IMR-90 (cell line): ENCODE measurements around the gene MAMDC4. TPM values are rescaled to one million over a fixed set of nuclear protein-coding genes. Genes with fewer than 3 reads are reported as not detected.

ENCODE experiments used
- ATAC-seq: fragments of 200-7000 bp; cut with Tn5 transposase; 2 replicates; pipeline ENCODE4 v1.9.1; 2020; ENCODE audit warnings: low read depth, mild to moderate bottlenecking, moderate library complexity
- BruUV-seq: library from RNA; stranded (reverse); fragments of 400-500 nt; replicated peaks from 2 replicates; lab custom pipeline; 2021; lab: Mats Ljungman, UMichigan
- CTCF ChIA-PET: fragments of 300-600 bp; formaldehyde crosslinking; extraction: SDS; loops from one replicate; lab custom pipeline; 2021; ENCODE audit warnings: antibody characterized with exemption; lab: Yijun Ruan, JAX
- POLR2A ChIA-PET: fragments of 300-600 bp; sonication (Branson Sonifier 250); formaldehyde crosslinking; loops from one replicate; lab custom pipeline; 2022; ENCODE audit warnings: antibody characterized with exemption; ENCODE audit not compliant: unreplicated experiment; lab: Charles Lee
- DNase-seq: peaks from one replicate; pipeline ENCODE4 v3.0.0; 2013
- H2AFZ ChIP-seq: replicated peaks from 2 replicates; pipeline ENCODE3; 2013; ENCODE audit warnings: low read length, mild to moderate bottlenecking; ENCODE audit not compliant: poor library complexity
- H2AK5ac ChIP-seq: 2 replicates; pipeline ENCODE4 v1.6.1; 2013; ENCODE audit warnings: low read depth, low read length, inconsistent platforms
- H2AK9ac ChIP-seq: replicated peaks from 2 replicates; pipeline ENCODE3; 2013; ENCODE audit warnings: mild to moderate bottlenecking, low read depth, low read length, moderate library complexity; ENCODE audit not compliant: poor library complexity
- H2BK120ac ChIP-seq: 2 replicates; pipeline ENCODE4 v1.6.1; 2013; ENCODE audit warnings: low read depth, low read length, inconsistent platforms
- H2BK15ac ChIP-seq: 3 replicates; pipeline ENCODE4 v1.6.1; 2013; ENCODE audit warnings: low read depth, low read length, inconsistent platforms
- H2BK20ac ChIP-seq: 2 replicates; pipeline ENCODE4 v1.6.1; 2013; ENCODE audit warnings: low read depth, mild to moderate bottlenecking, inconsistent platforms, low read length, moderate library complexity
- H2BK5ac ChIP-seq: 2 replicates; pipeline ENCODE4 v1.6.1; 2013; ENCODE audit warnings: mild to moderate bottlenecking, low read depth, low read length, inconsistent platforms; ENCODE audit not compliant: poor library complexity, severe bottlenecking
- H3K14ac ChIP-seq: replicated peaks from 2 replicates; pipeline ENCODE4 v1.6.1; 2013; ENCODE audit warnings: low read depth, low read length, inconsistent platforms
- H3K18ac ChIP-seq: 2 replicates; pipeline ENCODE4 v1.6.1; 2013; ENCODE audit warnings: low read depth, low read length, control low read depth
- H3K23ac ChIP-seq: 2 replicates; pipeline ENCODE4 v1.6.1; 2013; ENCODE audit warnings: low read depth, low read length, inconsistent platforms
- H3K27ac ChIP-seq: 2 replicates; pipeline ENCODE4 v1.5.1; 2013; ENCODE audit warnings: mild to moderate bottlenecking, control low read depth, low read length; ENCODE audit not compliant: insufficient read depth
- H3K27me3 ChIP-seq: 2 replicates; pipeline ENCODE4 v1.6.1; 2013; ENCODE audit warnings: low read length; ENCODE audit not compliant: control insufficient read depth, insufficient read depth
- H3K36me3 ChIP-seq: 2 replicates; pipeline ENCODE4 v1.6.1; 2013; ENCODE audit warnings: low read length, mixed read lengths; ENCODE audit not compliant: control insufficient read depth, insufficient read depth
- H3K4ac ChIP-seq: 2 replicates; pipeline ENCODE4 v1.6.1; 2013; ENCODE audit warnings: low read depth, low read length, inconsistent platforms
- H3K4me1 ChIP-seq: 2 replicates; pipeline ENCODE4 v1.6.1; 2013; ENCODE audit warnings: low read length, mixed read lengths; ENCODE audit not compliant: control insufficient read depth, insufficient read depth
- H3K4me2 ChIP-seq: 2 replicates; pipeline ENCODE4 v1.6.1; 2013; ENCODE audit warnings: low read depth, mild to moderate bottlenecking, control low read depth, low read length, moderate library complexity
- H3K4me3 ChIP-seq: 2 replicates; pipeline ENCODE4 v1.5.1; 2013; ENCODE audit warnings: low read depth, mild to moderate bottlenecking, control low read depth, low read length, moderate library complexity; ENCODE audit not compliant: insufficient read depth
- H3K56ac ChIP-seq: 2 replicates; pipeline ENCODE4 v1.6.1; 2013; ENCODE audit warnings: low read length, inconsistent platforms; ENCODE audit not compliant: insufficient read depth; ENCODE audit errors: extremely low read depth
- H3K79me1 ChIP-seq, 2 experiments: 2 replicates each; pipeline ENCODE4 v1.6.1; 2013; ENCODE audit warnings: low read length in 2 of 2, inconsistent platforms in 1 of 2, low read depth in 1 of 2
- H3K9ac ChIP-seq: 2 replicates; pipeline ENCODE4 v1.6.1; 2013; ENCODE audit warnings: low read depth, low read length, control low read depth
- H3K9me1 ChIP-seq: 2 replicates; pipeline ENCODE4 v1.6.1; 2013; ENCODE audit warnings: low read length, inconsistent platforms; ENCODE audit not compliant: insufficient read depth
- H3K9me3 ChIP-seq: 2 replicates; pipeline ENCODE4 v1.6.1; 2013; ENCODE audit warnings: low read length; ENCODE audit not compliant: control insufficient read depth, insufficient read depth
- H4K20me1 ChIP-seq: 2 replicates; pipeline ENCODE4 v1.6.1; 2013; ENCODE audit warnings: low read length, inconsistent platforms; ENCODE audit not compliant: insufficient read depth
- H4K5ac ChIP-seq: 2 replicates; pipeline ENCODE4 v1.6.1; 2013; ENCODE audit warnings: mild to moderate bottlenecking, low read depth, low read length, control low read depth
- H4K8ac ChIP-seq, 2 experiments: 2 replicates each; pipeline ENCODE4 v1.6.1; 2013; ENCODE audit warnings: low read depth in 2 of 2, low read length in 2 of 2, control low read depth in 1 of 2, inconsistent platforms in 1 of 2
- H4K91ac ChIP-seq: 2 replicates; pipeline ENCODE4 v1.6.1; 2013; ENCODE audit warnings: low read depth, low read length, inconsistent platforms; ENCODE audit not compliant: insufficient read depth
- BHLHE40 ChIP-seq: fragments of 150-350 bp; IDR thresholded peaks from 2 replicates; pipeline ENCODE4 v1.6.1; 2016; ENCODE audit warnings: mild to moderate bottlenecking, low read depth, low read length
- CEBPB ChIP-seq: IDR thresholded peaks from 2 replicates; pipeline ENCODE4 v1.6.1; 2012; ENCODE audit warnings: low read depth, low read length, improper control_type of control experiment
- CHD1 ChIP-seq: IDR thresholded peaks from 2 replicates; pipeline ENCODE4 v1.6.1; 2012; ENCODE audit warnings: low read depth, low read length, improper control_type of control experiment
- FOS ChIP-seq: fragments of 150-350 bp; IDR thresholded peaks from 2 replicates; pipeline ENCODE4 v1.6.1; 2016; ENCODE audit warnings: low read depth, low read length
- MAFK ChIP-seq: IDR thresholded peaks from 2 replicates; pipeline ENCODE4 v1.6.1; 2012; ENCODE audit warnings: low read depth, low read length, improper control_type of control experiment
- MAZ ChIP-seq: IDR thresholded peaks from 2 replicates; pipeline ENCODE4 v1.6.1; 2012; ENCODE audit warnings: low read depth, mild to moderate bottlenecking, low read length, improper control_type of control experiment, moderate library complexity, borderline replicate concordance
- MXI1 ChIP-seq: IDR thresholded peaks from 2 replicates; pipeline ENCODE4 v1.6.1; 2012; ENCODE audit warnings: low read depth, mild to moderate bottlenecking, low read length, moderate library complexity, borderline replicate concordance
- NFE2L2 ChIP-seq: fragments of 150-350 bp; IDR thresholded peaks from 2 replicates; pipeline ENCODE4 v1.6.1; 2016; ENCODE audit warnings: low read depth, mild to moderate bottlenecking, low read length
- RAD21 ChIP-seq: IDR thresholded peaks from 2 replicates; pipeline ENCODE4 v1.6.1; 2012; ENCODE audit warnings: low read length, improper control_type of control experiment
- RCOR1 ChIP-seq: IDR thresholded peaks from 2 replicates; pipeline ENCODE4 v1.6.1; 2012; ENCODE audit warnings: mild to moderate bottlenecking, low read length, improper control_type of control experiment; ENCODE audit not compliant: insufficient replicate concordance
- RFX5 ChIP-seq: IDR thresholded peaks from 2 replicates; pipeline ENCODE4 v1.8.0; 2012; ENCODE audit warnings: low read depth, mild to moderate bottlenecking, low read length, moderate library complexity
- SMC3 ChIP-seq: fragments of 150-350 bp; IDR thresholded peaks from 2 replicates; pipeline ENCODE4 v1.6.1; 2016; ENCODE audit warnings: low read depth, mild to moderate bottlenecking, antibody characterized with exemption, low read length, moderate library complexity
- WGBS, 2 experiments: methylation state at CpG; one replicate each; pipeline versions ENCODE4 v1.1.5 to v1.1.7; 2013; ENCODE audit warnings: missing lambda C conversion rate in 2 of 2; ENCODE audit not compliant: insufficient read length in 1 of 2; ENCODE audit errors: extremely low coverage in 2 of 2; 5-methylcytosine and 5-hydroxymethylcytosine counted together
- dilution Hi-C: fragments of 300-500 bp; cut with HindIII; formaldehyde crosslinking; loops from one replicate; pipeline ENCODE4 v1.14.3; 2018; ENCODE audit warnings: low sequenced_read_pairs; ENCODE audit not compliant: unreplicated experiment
- in situ Hi-C: fragments of 300-500 bp; cut with MboI; formaldehyde crosslinking; loops from 3 replicates; pipeline ENCODE4 v1.14.3; 2019; ENCODE audit warnings: low sequenced_read_pairs, inconsistent platforms, mixed read lengths
- intact Hi-C: fragments of 100-400 bp; cut with micrococcal nuclease; formaldehyde crosslinking; loops from 2 replicates; pipeline ENCODE4 v1.10.0; 2022
- polyA plus RNA-seq, 3 experiments: library from polyadenylated mRNA; depleted of rRNA; stranded (reverse); fragments of >200 nt; gene quantifications; 2 replicates each; pipeline ENCODE4 v1.2.3, GENCODE V29; 2012; ENCODE audit warnings: low replicate concordance in 1 of 3
- total RNA-seq: library from RNA; depleted of rRNA; stranded (reverse); fragments of >200 nt; gene quantifications from 2 replicates; pipeline ENCODE4 v1.2.3, GENCODE V29; 2012
- TF ChIP-seq, protein P1 (sequence below): fragments of 150-350 bp; IDR thresholded peaks from 2 replicates; pipeline ENCODE4 v1.6.1; 2016; ENCODE audit warnings: low read depth, mild to moderate bottlenecking, low read length, moderate library complexity, borderline replicate concordance
- TF ChIP-seq, protein P2 (sequence below): conservative IDR thresholded peaks from 2 replicates; pipeline ENCODE4 v1.5.1; 2012; ENCODE audit warnings: mild to moderate bottlenecking, low read depth, low read length, improper control_type of control experiment

The MAMDC4 gene
- total and polyA plus RNA-seq, 2 of the 4 experiments (the other 2 are of a cell fraction) = 0.18 to 3.5 TPM

DNA sequence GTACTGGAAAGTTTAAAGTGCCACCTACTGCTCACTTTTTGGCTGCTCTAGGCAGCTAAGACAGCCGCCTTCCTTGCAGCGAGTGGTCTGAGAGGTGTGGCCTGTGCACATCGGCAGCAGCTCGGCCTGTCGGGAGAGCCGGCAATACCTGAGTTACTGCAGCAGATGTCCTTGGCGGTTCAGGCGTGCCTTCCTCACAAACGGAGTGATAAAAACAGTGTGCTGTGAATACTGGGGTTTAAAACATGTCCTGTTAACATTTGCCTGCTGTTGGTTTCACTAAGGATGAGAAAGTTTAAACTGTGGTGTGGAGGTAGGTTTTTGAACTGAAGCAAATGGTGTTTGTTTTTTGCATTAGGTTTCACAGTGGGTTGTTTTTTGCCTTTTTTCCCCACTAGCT lies 47.0 kb downstream of the MAMDC4 start:
- Histone ChIP-seq H3K14ac (no peak overlapping the region), H4K8ac (no peak overlapping the region), H3K4ac (no peak overlapping the region), H4K5ac (no peak overlapping the region), H3K4me1 (peaks cover 15% of the 10 kb centered on the region), H2AFZ (no peak overlapping the region), H2BK15ac (no peak overlapping the region), H2AK9ac (no peak overlapping the region), H3K23ac (no peak overlapping the region), H3K36me3 (peaks cover 16% of the 10 kb centered on the region), H2BK20ac (no peak overlapping the region), H3K56ac (no peak overlapping the region), H2AK5ac (no peak overlapping the region), H3K27ac (no peak overlapping the region), H2BK5ac (no peak overlapping the region), H4K20me1 (peaks cover 4% of the 10 kb centered on the region), H3K18ac (no peak overlapping the region), H3K79me1 (peaks cover 22 to 71% of the 10 kb centered on the region in 2 experiments), H3K4me3 (no peak overlapping the region), H4K91ac (no peak overlapping the region), H3K9ac (no peak overlapping the region), H2BK120ac (no peak overlapping the region), H3K9me1 (peaks cover 14% of the 10 kb centered on the region; the same call in 1 of the 2 replicates), H3K9me3 (no peaks in the 10 kb centered on the region), H3K27me3 (no peaks in the 10 kb centered on the region), H3K4me2 (no peak overlapping the region)
- ChIA-PET POLR2A (no interaction called here), CTCF (interaction anchor here (0.6 kb wide), 1 partner anchor 424 kb away, joined by 3 read pairs; no protein-coding TSS in a partner anchor)
- dilution Hi-C loops = no loop called here
- DNase-seq (no peak), ATAC-seq (no peak)
- in situ Hi-C loops = no loop called here
- whole genome bisulfite sequencing, 2 experiments = 85% methylated on average over 9 of the region's 9 CpGs; no CpG with 5 or more reads in 1 of the 2 experiments
- intact Hi-C loops = no loop called here
- TF ChIP-seq BHLHE40 (no peak), FOS (no peak), NFE2L2 (no peak), RAD21 (no peak), RFX5 (no peak), MXI1 (no peak), CHD1 (no peak), SMC3 (no peak), CEBPB (no peak), MAFK (no peak), MAZ (no peak), RCOR1 (no peak)
- TF ChIP-seq, protein P1, sequence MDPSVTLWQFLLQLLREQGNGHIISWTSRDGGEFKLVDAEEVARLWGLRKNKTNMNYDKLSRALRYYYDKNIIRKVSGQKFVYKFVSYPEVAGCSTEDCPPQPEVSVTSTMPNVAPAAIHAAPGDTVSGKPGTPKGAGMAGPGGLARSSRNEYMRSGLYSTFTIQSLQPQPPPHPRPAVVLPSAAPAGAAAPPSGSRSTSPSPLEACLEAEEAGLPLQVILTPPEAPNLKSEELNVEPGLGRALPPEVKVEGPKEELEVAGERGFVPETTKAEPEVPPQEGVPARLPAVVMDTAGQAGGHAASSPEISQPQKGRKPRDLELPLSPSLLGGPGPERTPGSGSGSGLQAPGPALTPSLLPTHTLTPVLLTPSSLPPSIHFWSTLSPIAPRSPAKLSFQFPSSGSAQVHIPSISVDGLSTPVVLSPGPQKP = no peak
- TF ChIP-seq, protein P2, sequence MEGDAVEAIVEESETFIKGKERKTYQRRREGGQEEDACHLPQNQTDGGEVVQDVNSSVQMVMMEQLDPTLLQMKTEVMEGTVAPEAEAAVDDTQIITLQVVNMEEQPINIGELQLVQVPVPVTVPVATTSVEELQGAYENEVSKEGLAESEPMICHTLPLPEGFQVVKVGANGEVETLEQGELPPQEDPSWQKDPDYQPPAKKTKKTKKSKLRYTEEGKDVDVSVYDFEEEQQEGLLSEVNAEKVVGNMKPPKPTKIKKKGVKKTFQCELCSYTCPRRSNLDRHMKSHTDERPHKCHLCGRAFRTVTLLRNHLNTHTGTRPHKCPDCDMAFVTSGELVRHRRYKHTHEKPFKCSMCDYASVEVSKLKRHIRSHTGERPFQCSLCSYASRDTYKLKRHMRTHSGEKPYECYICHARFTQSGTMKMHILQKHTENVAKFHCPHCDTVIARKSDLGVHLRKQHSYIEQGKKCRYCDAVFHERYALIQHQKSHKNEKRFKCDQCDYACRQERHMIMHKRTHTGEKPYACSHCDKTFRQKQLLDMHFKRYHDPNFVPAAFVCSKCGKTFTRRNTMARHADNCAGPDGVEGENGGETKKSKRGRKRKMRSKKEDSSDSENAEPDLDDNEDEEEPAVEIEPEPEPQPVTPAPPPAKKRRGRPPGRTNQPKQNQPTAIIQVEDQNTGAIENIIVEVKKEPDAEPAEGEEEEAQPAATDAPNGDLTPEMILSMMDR = no peak
- BruUV-seq = no TSS peak
